ENCODE results near the gene CD22.

- TF ChIP-seq CTCF (IDR thresholded peaks at IDR 0.05; ENCODE audit: extremely low read depth in 1 of 2, insufficient read depth in 1 of 2, low read depth in 1 of 2, low read length in 2 of 2), result no peak
- no peak for TF ChIP-seq POLR2A (IDR thresholded peaks at IDR 0.05; ENCODE audit: low read depth, low read length)
- no peak for TF ChIP-seq EZH2 (IDR thresholded peaks at IDR 0.05; ENCODE audit: borderline replicate concordance, low read depth, low read length, severe bottlenecking)
- TF ChIP-seq POLR2AphosphoS5 (IDR thresholded peaks at IDR 0.05; ENCODE audit: insufficient read depth, low read depth, low read length), result no peak
- TF ChIP-seq FOS (IDR thresholded peaks at IDR 0.05; ENCODE audit: borderline replicate concordance, insufficient read depth, low read length), result no peak
- TF ChIP-seq MYC (IDR thresholded peaks at IDR 0.05; ENCODE audit: low read depth, low read length), result no peak
Measured at GRCh38 chr19:35381926-35382325, 52.9 kb downstream of the CD22 start.
